PC-9 (cell line): Measurements from ENCODE around the gene E2F4. TPM values are rescaled to one million over a fixed set of nuclear protein-coding genes. Genes with fewer than 3 reads are reported as not detected.

Experiments used
- BruUV-seq: library from RNA; stranded (reverse); fragments of 400-500 nt; replicated peaks from 2 replicates; lab custom pipeline; 2021; lab: Mats Ljungman, UMichigan
- CTCF ChIA-PET: fragments of 300-600 bp; sonication (Branson Sonifier 250); formaldehyde crosslinking; loops from one replicate; lab custom pipeline; 2022; ENCODE audit warnings: antibody characterized with exemption; lab: Charles Lee
- POLR2A ChIA-PET: fragments of 300-600 bp; sonication (Branson Sonifier 250); formaldehyde crosslinking; loops from one replicate; lab custom pipeline; 2022; ENCODE audit warnings: antibody characterized with exemption; ENCODE audit not compliant: unreplicated experiment; lab: Charles Lee
- DNase-seq, 2 experiments: peaks; one replicate each; pipeline versions ENCODE4 v3.0.0 to v3.0.0-alpha.2; 2015 to 2022; ENCODE audit warnings: mixed read lengths in 1 of 2
- H2AFZ ChIP-seq: fragments of 200-600 bp; sonication (generic); 2 replicates; pipeline ENCODE4 v1.8.1; 2017; ENCODE audit warnings: antibody characterized with exemption
- H3F3A ChIP-seq: fragments of 200-600 bp; sonication (generic); 2 replicates; pipeline ENCODE4 v1.8.1; 2017; ENCODE audit warnings: antibody characterized with exemption, mild to moderate bottlenecking, low read depth; ENCODE audit not compliant: insufficient read depth
- H3K27ac ChIP-seq: fragments of 200-600 bp; sonication (generic); 2 replicates; pipeline ENCODE4 v1.6.1; 2016; ENCODE audit warnings: mixed run types
- H3K27me3 ChIP-seq: fragments of 200-600 bp; sonication (generic); 2 replicates; pipeline ENCODE4 v1.6.1; 2016; ENCODE audit warnings: low read depth, mixed run types; ENCODE audit not compliant: insufficient read depth
- H3K36me3 ChIP-seq: fragments of 200-600 bp; sonication (generic); 2 replicates; pipeline ENCODE4 v1.6.1; 2016; ENCODE audit warnings: low read depth, mixed run types
- H3K4me1 ChIP-seq: fragments of 200-600 bp; sonication (generic); replicated peaks from 2 replicates; pipeline ENCODE4 v1.6.1; 2016; ENCODE audit warnings: mixed run types; ENCODE audit not compliant: insufficient read depth
- H3K4me2 ChIP-seq: fragments of 200-600 bp; sonication (generic); 2 replicates; pipeline ENCODE4 v1.6.1; 2017; ENCODE audit warnings: mixed run types
- H3K4me3 ChIP-seq: fragments of 200-600 bp; sonication (generic); 2 replicates; pipeline ENCODE4 v1.6.1; 2016; ENCODE audit warnings: mixed run types
- H3K79me2 ChIP-seq: fragments of 200-600 bp; sonication (generic); 2 replicates; pipeline ENCODE4 v1.6.1; 2017; ENCODE audit warnings: low read depth, mixed run types
- H3K9me2 ChIP-seq: fragments of 200-600 bp; sonication (generic); 2 replicates; pipeline ENCODE4 v1.8.1; 2017; ENCODE audit warnings: mild to moderate bottlenecking; ENCODE audit not compliant: insufficient read depth
- H3K9me3 ChIP-seq: fragments of 200-600 bp; sonication (generic); 2 replicates; pipeline ENCODE4 v1.8.1; 2016; ENCODE audit warnings: low read depth; ENCODE audit not compliant: insufficient read depth
- H4K20me1 ChIP-seq: fragments of 200-600 bp; sonication (generic); 2 replicates; pipeline ENCODE4 v1.8.1; 2017; ENCODE audit not compliant: insufficient read depth
- CTCF ChIP-seq: fragments of 200-600 bp; sonication (generic); conservative IDR thresholded peaks from 2 replicates; pipeline ENCODE4 v1.6.1; 2017; ENCODE audit warnings: mixed run types, antibody characterized with exemption, mild to moderate bottlenecking, moderate library complexity
- EZH2 ChIP-seq: fragments of 200-600 bp; sonication (generic); IDR thresholded peaks from 2 replicates; pipeline ENCODE4 v1.8.0; 2017; ENCODE audit warnings: antibody characterized with exemption, low read depth
- intact Hi-C: fragments of 100-400 bp; cut with micrococcal nuclease; formaldehyde crosslinking; loops from one replicate; pipeline ENCODE4 v1.10.0; 2022; ENCODE audit not compliant: unreplicated experiment
- total RNA-seq: library from RNA; stranded (reverse); gene quantifications from 2 replicates; pipeline ENCODE4 v1.2.3, GENCODE V29; 2021

E2F4 gene
- total RNA-seq, 1 experiment from 2014 or later: 78.4 TPM

DNA sequence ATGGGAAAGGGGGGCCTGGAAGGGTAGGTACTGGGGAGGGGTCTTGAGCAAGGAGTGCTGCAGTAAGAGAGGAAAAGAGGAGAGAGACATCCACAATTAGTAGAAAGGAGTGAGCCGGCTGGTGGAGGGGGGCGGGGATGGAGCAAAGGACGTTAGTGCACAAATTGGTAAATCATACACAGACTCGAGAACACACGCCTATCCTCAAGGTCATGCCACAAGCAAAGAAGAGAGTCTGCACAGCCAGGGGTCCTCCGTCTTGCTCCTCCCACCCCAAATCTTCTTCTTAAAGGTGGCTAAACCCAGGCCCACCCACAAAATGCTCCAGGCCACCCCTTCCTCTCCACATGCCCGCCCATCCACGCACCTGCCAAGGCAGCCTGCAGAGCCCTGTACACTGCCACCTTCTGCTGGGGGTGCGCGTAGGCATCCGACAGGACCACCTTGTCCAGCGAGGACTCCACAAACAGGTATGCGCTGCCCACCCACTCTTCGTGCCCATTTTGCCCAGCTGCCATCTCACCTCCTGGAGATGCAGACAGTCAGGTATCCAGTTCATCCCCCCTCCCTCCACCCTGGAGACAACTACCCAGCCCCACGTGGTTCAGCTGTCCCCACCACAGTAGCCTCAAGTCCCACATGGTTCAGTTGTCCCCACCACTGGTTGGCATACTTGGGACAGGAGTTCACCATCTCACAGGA is 35.7 kb upstream of the E2F4 start:
- H3K4me1 ChIP-seq: peaks cover 9% of the 10 kb centered on the region
- no peaks in the 10 kb centered on the region for H3K9me2 ChIP-seq
- H3K27ac ChIP-seq: no peak overlapping the region
- TF ChIP-seq CTCF (no peak), EZH2 (no peak)
- no peaks in the 10 kb centered on the region for H3K36me3 ChIP-seq
- no peak overlapping the region for H3K4me2 ChIP-seq
- 0 out of 2 replicates have a peak, but pooled peaks cover 3% of the 10 kb centered on the region for H4K20me1 ChIP-seq
- POLR2A ChIA-PET: no interaction called here
- BruUV-seq: no TSS peak
- peaks cover 29% of the 10 kb centered on the region; the same call in 1 of the 2 replicates for H3F3A ChIP-seq
- peaks cover 9% of the 10 kb centered on the region for H3K79me2 ChIP-seq
- H3K9me3 ChIP-seq: no peaks in the 10 kb centered on the region
- CTCF ChIA-PET: interaction anchor here (1.3 kb wide), 1 partner anchor 139 kb away, joined by 9 read pairs; no protein-coding TSS in a partner anchor
- intact Hi-C loops: loop anchor here (5.0 kb wide), 1 partner anchor 44 kb away; no protein-coding TSS in a partner anchor
- H2AFZ ChIP-seq: no peak overlapping the region
- no peak overlapping the region for H3K4me3 ChIP-seq
- DNase-seq: no peak
- no peaks in the 10 kb centered on the region for H3K27me3 ChIP-seq

DNA sequence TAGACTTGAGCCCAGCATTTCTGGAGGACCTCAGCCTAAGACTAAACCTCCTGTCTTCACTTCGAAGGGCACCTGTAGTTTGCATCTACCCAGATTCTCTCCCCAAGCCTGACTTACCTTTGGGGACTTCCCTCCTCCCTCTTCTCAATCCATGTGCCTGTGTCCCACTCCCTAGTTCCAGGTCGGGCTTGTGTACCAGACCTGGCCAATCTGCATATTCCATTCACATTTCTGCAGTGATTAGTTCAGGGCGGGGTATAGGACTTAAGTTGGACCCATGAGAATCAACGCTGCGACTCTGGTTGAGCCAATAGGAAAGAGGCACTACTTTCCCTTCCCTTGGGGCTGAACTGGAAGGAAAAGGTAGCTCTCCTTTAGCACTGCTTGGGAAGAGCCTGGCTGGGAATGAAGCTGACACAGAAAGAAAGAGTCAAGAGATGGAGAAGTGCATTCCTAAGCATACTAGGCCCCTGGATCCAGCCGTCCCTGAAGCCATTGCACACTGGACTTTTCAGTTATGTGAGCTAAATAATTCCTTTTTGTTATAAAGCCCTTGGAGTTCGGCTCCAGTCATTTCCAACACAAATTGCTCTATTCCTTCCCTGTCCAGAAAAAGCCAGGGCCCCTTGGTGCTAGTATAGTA is 34.7 kb upstream of the E2F4 start:
- no peak for DNase-seq

More for the DNA sequence above, 34.7 kb upstream of the E2F4 start:
- intact Hi-C loops: loop anchor here (5.0 kb wide), 1 partner anchor 45 kb away; no protein-coding TSS in a partner anchor
- BruUV-seq: no TSS peak
- Histone ChIP-seq H3K27me3 (no peaks in the 10 kb centered on the region), H3K4me2 (no peak overlapping the region), H3K27ac (no peak overlapping the region), H3K36me3 (no peaks in the 10 kb centered on the region), H3K9me3 (no peaks in the 10 kb centered on the region), H3K9me2 (no peaks in the 10 kb centered on the region), H3K4me3 (no peak overlapping the region), H3F3A (peaks cover 29% of the 10 kb centered on the region; the same call in 1 of the 2 replicates), H3K79me2 (peaks cover 9% of the 10 kb centered on the region), H2AFZ (no peak overlapping the region), H4K20me1 (0 out of 2 replicates have a peak, but pooled peaks cover 3% of the 10 kb centered on the region), H3K4me1 (peaks cover 9% of the 10 kb centered on the region)
- ChIA-PET CTCF (no interaction called here), POLR2A (interaction anchor here (0.6 kb wide), 1 partner anchor 89 kb away, joined by 5 read pairs; no protein-coding TSS in a partner anchor)
- no peak for TF ChIP-seq EZH2
- TF ChIP-seq CTCF: no peak
